HEK293 (cell line): ENCODE data around the gene ZBTB21.

Experiments
- CTCF ChIP-seq: fragments of 450-650 bp; formaldehyde crosslinking; IDR thresholded peaks from 2 replicates; pipeline ENCODE4 v1.5.1; 2016; ENCODE audit warnings: missing biosample characterization, missing genetic modification characterization
- PRDM1 ChIP-seq: fragments of 450-650 bp; formaldehyde crosslinking; IDR thresholded peaks from 2 replicates; pipeline ENCODE4; 2016; ENCODE audit warnings: missing biosample characterization, missing genetic modification characterization
- REPIN1 ChIP-seq: fragments of 450-650 bp; formaldehyde crosslinking; IDR thresholded peaks from 2 replicates; pipeline ENCODE4 v1.5.1; 2017; ENCODE audit warnings: missing biosample characterization, missing genetic modification characterization, low read depth
- REST ChIP-seq: fragments of 450-650 bp; formaldehyde crosslinking; IDR thresholded peaks from 2 replicates; pipeline ENCODE4 v1.5.1; 2016; ENCODE audit warnings: missing biosample characterization, missing genetic modification characterization
- YY1 ChIP-seq: fragments of 450-650 bp; formaldehyde crosslinking; IDR thresholded peaks from 2 replicates; pipeline ENCODE4 v1.5.1; 2018; ENCODE audit warnings: missing biosample characterization, missing genetic modification characterization
- ZBTB48 ChIP-seq: fragments of 450-650 bp; formaldehyde crosslinking; IDR thresholded peaks from 2 replicates; pipeline ENCODE4 v1.5.1; 2016; ENCODE audit warnings: missing biosample characterization, missing genetic modification characterization
- ZEB2 ChIP-seq: fragments of 450-650 bp; formaldehyde crosslinking; IDR thresholded peaks from 2 replicates; pipeline ENCODE4 v1.5.1; 2016; ENCODE audit warnings: missing biosample characterization, missing genetic modification characterization
- ZNF112 ChIP-seq: fragments of 450-650 bp; formaldehyde crosslinking; IDR thresholded peaks from 2 replicates; pipeline ENCODE4 v1.5.0; 2017; ENCODE audit warnings: missing biosample characterization, missing genetic modification characterization
- ZNF280D ChIP-seq: fragments of 450-650 bp; formaldehyde crosslinking; IDR thresholded peaks from 2 replicates; pipeline ENCODE4 v1.5.1; 2016; ENCODE audit warnings: missing biosample characterization, missing genetic modification characterization
- ZNF398 ChIP-seq: fragments of 450-650 bp; formaldehyde crosslinking; IDR thresholded peaks from 2 replicates; pipeline ENCODE4 v1.5.1; 2017; ENCODE audit warnings: missing biosample characterization, missing genetic modification characterization

GRCh38 chr21:42057851-42058437 is 47.8 kb upstream of the ZBTB21 start:
- TF ChIP-seq CTCF (no peak), ZEB2 (tag by site-specific recombination) (no peak), PRDM1 (tag by site-specific recombination) (no peak), ZNF280D (tag by site-specific recombination) (no peak), ZNF112 (tag by site-specific recombination) (no peak), ZBTB48 (tag by site-specific recombination) (no peak), ZNF398 (no peak), REST (tag by site-specific recombination) (no peak), YY1 (tag by site-specific recombination) (no peak), REPIN1 (tag by site-specific recombination) (no peak)
